ENCODE data around the gene TSPEAR.

GRCh38 chr21:44727321-44727720 is 15.9 kb upstream of the TSPEAR start:
- TF ChIP-seq CTCF (conservative IDR thresholded peaks at IDR 0.05 in 1 of 2, IDR thresholded peaks at IDR 0.05 in 1 of 2; ENCODE audit: low read depth in 1 of 2, low read length in 2 of 2) (no peak), EZH2 (IDR thresholded peaks at IDR 0.05; ENCODE audit: low read length, missing control alignments) (no peak)

Data from fibroblast of lung (primary cell).